ENCODE measurements around the gene NOD2.

NOD2 gene

GRCh38 chr16:50699326-50700159 is 6.1 kb downstream of the NOD2 start:
- H3K27ac ChIP-seq = no peak overlapping the region
- TF ChIP-seq CTCF (IDR thresholded peaks at IDR 0.05) (no peak), ZFX (IDR thresholded peaks at IDR 0.05; ENCODE audit: borderline replicate concordance) (no peak)

- TF ChIP-seq ZFX (IDR thresholded peaks at IDR 0.05; ENCODE audit: borderline replicate concordance) (no peak), CTCF (IDR thresholded peaks at IDR 0.05) (no peak)
- no peak overlapping the region for H3K27ac ChIP-seq
These were observed 9.3 kb downstream of the NOD2 start for GRCh38 chr16:50702725-50703124.

- no peak overlapping the region for H3K27ac ChIP-seq
- TF ChIP-seq ZFX (IDR thresholded peaks at IDR 0.05; ENCODE audit: borderline replicate concordance) (no peak), CTCF (IDR thresholded peaks at IDR 0.05) (no peak)
These were observed 10.8 kb downstream of the NOD2 start for GRCh38 chr16:50704245-50704644.

GRCh38 chr16:50705436-50706110 is 12.2 kb downstream of the NOD2 start:
- TF ChIP-seq CTCF (IDR thresholded peaks at IDR 0.05) = no peak
- no peak for TF ChIP-seq ZFX (IDR thresholded peaks at IDR 0.05; ENCODE audit: borderline replicate concordance)
- no peak overlapping the region for H3K27ac ChIP-seq

GRCh38 chr16:50706250-50706649 is 12.8 kb downstream of the NOD2 start:
- TF ChIP-seq CTCF (IDR thresholded peaks at IDR 0.05) = no peak
- no peak for TF ChIP-seq ZFX (IDR thresholded peaks at IDR 0.05; ENCODE audit: borderline replicate concordance)

GRCh38 chr16:50708373-50709060 is 15.1 kb downstream of the NOD2 start:
- no peak overlapping the region for H3K27ac ChIP-seq
- TF ChIP-seq ZFX (IDR thresholded peaks at IDR 0.05; ENCODE audit: borderline replicate concordance) = no peak
- no peak for TF ChIP-seq CTCF (IDR thresholded peaks at IDR 0.05)

More at GRCh38 chr16:50706250-50706649, 12.8 kb downstream of the NOD2 start:
- no peak overlapping the region for H3K27ac ChIP-seq
